C4-2B (cell line): Measurements from ENCODE around the gene CERK.

ENCODE experiments used
- ZFX ChIP-seq: fragments of 450-650 bp; IDR thresholded peaks from 2 replicates; pipeline ENCODE4 v1.6.1; 2017
- TF ChIP-seq, protein P1 (sequence below): fragments of 450-650 bp; conservative IDR thresholded peaks from 2 replicates; pipeline ENCODE4 v1.5.1; 2017; ENCODE audit warnings: mild to moderate bottlenecking

DNA sequence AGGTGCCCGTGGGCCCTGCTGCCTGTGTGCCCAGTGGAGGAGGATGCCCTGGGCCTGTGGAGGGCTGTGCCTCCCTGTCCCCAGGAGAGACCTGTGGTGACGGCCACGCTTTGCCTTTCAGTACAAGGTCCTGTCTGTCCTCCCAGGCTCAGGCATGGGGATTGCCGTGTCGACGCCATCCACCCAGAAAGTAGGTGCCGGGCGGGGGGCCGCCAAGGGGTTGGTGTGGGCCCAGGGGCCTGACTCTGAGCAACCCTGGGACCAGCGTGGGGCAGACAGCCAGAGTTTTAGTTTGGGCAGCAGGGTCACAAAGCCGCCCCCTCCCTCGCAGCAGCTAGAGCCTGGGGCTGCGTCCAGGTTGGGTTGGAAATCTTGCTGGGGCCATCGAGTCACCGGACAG lies 61.6 kb downstream of the CERK start:
- TF ChIP-seq, protein P1, sequence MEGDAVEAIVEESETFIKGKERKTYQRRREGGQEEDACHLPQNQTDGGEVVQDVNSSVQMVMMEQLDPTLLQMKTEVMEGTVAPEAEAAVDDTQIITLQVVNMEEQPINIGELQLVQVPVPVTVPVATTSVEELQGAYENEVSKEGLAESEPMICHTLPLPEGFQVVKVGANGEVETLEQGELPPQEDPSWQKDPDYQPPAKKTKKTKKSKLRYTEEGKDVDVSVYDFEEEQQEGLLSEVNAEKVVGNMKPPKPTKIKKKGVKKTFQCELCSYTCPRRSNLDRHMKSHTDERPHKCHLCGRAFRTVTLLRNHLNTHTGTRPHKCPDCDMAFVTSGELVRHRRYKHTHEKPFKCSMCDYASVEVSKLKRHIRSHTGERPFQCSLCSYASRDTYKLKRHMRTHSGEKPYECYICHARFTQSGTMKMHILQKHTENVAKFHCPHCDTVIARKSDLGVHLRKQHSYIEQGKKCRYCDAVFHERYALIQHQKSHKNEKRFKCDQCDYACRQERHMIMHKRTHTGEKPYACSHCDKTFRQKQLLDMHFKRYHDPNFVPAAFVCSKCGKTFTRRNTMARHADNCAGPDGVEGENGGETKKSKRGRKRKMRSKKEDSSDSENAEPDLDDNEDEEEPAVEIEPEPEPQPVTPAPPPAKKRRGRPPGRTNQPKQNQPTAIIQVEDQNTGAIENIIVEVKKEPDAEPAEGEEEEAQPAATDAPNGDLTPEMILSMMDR: no peak
- TF ChIP-seq ZFX: no peak
